GM10847 (cell line): Measurements from ENCODE around the gene GPX4.
A peak's percentile ranks its signal among the peaks of the same experiment; 100 is the strongest.

ENCODE experiments used
- POLR2A ChIP-seq: IDR thresholded peaks from 2 replicates; pipeline ENCODE4 v1.6.1; 2011; ENCODE audit not compliant: insufficient read length; ENCODE audit errors: extremely low read depth

GPX4 gene

DNA sequence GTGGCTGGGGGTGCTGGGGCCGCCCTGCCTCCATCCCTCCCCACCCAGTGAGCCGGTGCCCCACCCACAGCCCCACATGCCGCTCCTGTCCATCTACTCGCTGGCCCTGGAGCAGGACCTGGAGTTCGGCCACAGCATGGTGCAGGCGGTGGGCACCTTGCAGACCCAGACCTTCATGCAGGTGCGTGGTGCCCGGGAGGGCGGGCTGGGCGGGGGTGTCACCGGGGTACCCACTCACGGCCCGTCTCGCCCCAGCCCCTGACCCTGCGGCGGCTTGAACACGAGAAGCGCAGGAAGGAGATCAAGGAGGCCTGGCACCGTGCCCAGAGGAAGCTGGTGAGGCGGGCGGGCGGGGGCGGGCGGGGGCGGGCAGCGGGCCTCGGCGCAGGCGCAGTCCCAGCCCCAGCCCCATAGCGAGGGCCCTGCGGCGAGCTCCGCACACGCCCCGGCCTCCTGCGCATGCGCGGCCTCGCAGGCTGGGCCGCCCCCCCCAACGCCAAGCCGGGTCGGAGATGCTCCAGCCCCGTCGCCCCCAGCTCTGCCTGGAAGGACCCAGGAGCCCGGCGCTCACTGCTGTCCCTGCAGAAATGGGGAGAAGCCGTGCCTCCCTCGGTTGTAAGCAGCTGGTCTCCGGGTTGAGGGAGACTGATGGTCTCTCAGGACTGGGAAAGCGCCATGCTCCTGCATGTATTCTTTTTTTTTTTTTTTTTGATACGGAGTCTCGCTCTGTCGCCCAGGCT, 29.1 kb upstream of the GPX4 start:
- TF ChIP-seq POLR2A: no peak

GRCh38 chr19:1076046-1076386, 27.8 kb upstream of the GPX4 start:
- TF ChIP-seq POLR2A: no peak

DNA sequence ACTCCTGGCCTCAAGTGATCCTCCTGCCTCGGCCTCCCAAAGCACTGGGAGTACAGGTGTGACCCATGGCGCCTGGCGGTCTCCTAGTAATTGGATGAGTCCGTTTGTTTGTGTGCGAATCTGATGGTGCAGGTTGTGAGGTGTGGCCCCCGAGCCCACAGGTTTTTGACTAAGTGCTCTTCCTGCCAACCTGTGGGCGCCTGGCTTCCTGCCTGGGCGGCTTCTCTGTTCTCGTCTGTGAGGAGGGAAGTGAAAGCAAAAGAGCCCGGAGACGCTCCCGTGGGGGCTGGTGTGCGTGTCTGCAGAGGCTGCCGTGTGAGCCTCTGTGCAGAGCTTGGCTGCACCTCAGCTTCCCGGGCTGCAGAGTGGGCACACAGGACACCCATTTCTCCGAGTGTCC, 26.8 kb upstream of the GPX4 start:
- no peak for TF ChIP-seq POLR2A

DNA sequence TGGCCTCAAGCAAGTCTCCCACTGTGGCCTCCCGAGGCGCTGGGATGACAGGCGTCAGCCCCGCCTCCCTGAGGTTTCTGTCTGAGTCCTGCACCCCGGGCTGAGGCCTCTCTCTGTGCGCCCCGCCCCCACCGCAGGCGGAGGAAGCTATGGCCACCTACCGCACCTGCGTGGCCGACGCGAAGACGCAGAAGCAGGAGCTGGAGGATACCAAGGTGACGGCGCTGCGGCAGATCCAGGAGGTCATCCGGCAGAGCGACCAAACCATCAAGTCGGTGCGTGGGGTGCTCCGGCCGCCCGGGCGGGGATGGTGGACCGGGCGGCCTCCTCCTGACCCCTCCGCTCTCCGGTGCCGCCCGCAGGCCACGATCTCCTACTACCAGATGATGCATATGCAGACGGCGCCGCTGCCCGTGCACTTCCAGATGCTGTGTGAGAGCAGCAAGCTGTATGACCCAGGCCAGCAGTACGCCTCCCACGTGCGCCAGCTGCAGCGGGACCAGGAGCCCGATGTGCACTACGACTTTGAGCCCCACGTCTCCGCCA, 24.2 kb upstream of the GPX4 start:
- no peak for TF ChIP-seq POLR2A

DNA sequence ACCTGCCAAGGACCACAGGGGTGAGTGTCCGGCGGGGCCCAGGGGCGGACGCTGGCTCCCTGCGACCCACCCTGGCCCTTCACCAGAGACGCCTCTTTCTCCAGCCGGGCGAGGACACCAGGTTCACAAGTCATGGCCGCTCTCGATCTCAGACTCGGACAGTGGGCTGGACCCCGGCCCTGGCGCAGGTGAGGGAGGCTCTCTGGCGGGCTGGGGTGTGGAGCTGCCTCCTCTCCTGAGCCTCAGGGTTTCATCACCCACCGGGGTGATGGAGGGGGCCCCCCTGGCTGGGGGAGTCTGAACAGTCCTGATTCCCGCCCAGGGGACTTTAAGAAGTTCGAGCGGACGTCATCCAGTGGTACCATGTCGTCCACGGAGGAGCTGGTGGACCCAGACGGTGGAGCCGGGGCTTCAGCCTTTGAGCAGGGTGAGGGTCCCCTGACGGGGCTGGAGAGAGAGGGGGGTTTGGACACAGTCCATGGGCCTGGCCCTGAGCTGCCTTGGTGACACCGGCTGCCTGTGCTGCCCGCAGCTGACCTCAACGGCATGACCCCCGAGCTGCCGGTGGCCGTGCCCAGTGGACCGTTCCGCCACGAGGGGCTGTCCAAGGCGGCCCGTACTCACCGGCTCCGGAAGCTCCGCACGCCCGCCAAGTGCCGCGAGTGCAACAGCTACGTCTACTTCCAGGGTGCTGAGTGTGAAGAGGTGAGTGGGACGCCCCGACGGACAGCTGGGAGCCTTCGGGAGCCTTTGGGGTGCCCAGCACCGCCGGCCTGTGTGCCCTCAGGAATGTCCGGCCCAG, 23.2 kb upstream of the GPX4 start:
- no peak for TF ChIP-seq POLR2A

GRCh38 chr19:1081301-1082164, 22.3 kb upstream of the GPX4 start:
- TF ChIP-seq POLR2A: no peak

- TF ChIP-seq POLR2A: no peak
These were observed 21.4 kb upstream of the GPX4 start for GRCh38 chr19:1082165-1082927.

DNA sequence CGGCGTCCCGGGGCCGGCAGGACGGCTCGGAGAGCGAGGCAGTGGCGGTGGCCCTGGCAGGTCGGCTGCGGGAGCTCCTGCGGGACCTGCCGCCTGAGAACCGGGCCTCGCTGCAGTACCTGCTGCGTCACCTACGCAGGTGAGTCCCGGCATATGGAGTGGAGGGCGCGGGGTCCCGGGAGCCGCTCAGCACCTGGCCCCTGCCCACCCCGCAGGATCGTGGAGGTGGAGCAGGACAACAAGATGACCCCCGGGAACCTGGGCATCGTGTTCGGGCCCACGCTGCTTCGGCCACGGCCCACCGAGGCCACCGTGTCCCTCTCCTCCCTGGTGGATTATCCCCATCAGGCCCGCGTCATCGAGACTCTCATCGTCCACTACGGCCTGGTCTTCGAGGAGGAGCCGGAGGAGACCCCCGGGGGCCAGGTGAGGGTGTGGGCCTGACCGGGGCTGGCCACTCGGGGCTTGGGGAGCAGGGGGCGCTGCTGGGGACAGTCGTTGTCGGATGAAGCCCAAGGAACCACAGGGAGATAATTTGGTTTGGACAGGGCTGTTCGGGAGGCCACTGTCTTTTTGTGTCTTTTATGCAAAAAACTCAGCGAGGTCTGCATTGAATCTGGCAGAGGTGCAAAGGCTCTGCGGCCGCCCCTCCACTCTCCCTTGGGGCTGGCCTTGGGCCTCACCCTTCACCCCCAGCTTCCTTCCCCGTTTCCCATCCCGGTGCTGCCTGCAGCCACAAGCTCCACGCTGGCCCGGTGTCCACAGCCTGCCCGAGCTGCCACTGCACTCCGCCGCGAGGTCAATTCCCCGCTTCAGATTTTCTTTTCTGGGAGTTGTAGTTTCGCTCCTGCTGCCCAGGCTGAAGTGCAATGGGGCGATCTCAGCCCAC, 20.6 kb upstream of the GPX4 start:
- TF ChIP-seq POLR2A: no peak

- no peak for TF ChIP-seq POLR2A
These were observed 19.5 kb upstream of the GPX4 start for GRCh38 chr19:1084024-1084868.

GRCh38 chr19:1085053-1085658, 18.6 kb upstream of the GPX4 start:
- TF ChIP-seq POLR2A: no peak

- TF ChIP-seq POLR2A: peak; percentile 7
These were observed 17.9 kb upstream of the GPX4 start for GRCh38 chr19:1085676-1086442.

GRCh38 chr19:1086613-1087012, 17.2 kb upstream of the GPX4 start:
- no peak for TF ChIP-seq POLR2A

DNA sequence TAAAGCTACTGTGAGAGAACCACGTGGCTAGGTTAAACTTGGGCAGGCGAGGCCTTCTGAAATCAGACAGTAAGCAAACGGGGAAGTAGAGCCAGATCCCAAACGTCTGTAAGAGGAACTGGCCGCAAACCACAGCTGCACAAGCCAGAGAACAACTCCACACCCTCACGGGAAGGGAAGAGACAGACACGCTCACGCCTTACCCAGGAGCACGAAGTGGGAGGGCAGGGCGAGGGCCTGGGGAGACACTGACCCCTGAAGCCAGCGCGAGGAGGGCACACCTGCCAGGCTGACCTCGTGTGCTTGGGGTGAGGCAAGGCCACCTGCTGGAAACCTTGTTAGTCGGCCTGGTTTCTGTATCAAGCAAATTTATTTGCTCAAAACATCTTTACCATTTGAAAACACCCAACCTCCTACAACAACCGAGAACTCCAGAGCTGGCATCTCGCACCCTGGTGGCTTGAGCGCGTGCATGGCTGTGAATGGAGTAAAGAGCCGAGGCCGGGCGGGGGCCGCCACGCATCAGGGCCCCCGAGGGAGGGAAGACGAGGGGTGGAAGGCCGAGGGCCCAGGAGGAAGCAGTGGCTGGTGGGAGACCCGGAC, 15.9 kb upstream of the GPX4 start:
- peak; percentile 18 for TF ChIP-seq POLR2A
